ENCODE measurements around the gene STK24.

GRCh38 chr13:98447130-98447529 is 129.8 kb downstream of the STK24 start:
- TF ChIP-seq CTCF (conservative IDR thresholded peaks at IDR 0.05) (no peak), ZFX (IDR thresholded peaks at IDR 0.05) (no peak)
